Activated effector memory CD4-positive, alpha-beta T cell treated with Interleukin-2 at 50 U/mL for 16 hours (primary cell): ENCODE measurements around the gene ZDHHC15.
A peak's percentile ranks its signal among the peaks of the same experiment; 100 is the strongest.
"Not testable (repeated sequence)": the region's sequence is repeated elsewhere in the genome, so short reads cannot be mapped to it uniquely, and the experiment has no call there.

Source experiments
- DNase-seq: peaks from one replicate; pipeline ENCODE4 v3.0.0-alpha.2; 2020

Gene ZDHHC15

DNA sequence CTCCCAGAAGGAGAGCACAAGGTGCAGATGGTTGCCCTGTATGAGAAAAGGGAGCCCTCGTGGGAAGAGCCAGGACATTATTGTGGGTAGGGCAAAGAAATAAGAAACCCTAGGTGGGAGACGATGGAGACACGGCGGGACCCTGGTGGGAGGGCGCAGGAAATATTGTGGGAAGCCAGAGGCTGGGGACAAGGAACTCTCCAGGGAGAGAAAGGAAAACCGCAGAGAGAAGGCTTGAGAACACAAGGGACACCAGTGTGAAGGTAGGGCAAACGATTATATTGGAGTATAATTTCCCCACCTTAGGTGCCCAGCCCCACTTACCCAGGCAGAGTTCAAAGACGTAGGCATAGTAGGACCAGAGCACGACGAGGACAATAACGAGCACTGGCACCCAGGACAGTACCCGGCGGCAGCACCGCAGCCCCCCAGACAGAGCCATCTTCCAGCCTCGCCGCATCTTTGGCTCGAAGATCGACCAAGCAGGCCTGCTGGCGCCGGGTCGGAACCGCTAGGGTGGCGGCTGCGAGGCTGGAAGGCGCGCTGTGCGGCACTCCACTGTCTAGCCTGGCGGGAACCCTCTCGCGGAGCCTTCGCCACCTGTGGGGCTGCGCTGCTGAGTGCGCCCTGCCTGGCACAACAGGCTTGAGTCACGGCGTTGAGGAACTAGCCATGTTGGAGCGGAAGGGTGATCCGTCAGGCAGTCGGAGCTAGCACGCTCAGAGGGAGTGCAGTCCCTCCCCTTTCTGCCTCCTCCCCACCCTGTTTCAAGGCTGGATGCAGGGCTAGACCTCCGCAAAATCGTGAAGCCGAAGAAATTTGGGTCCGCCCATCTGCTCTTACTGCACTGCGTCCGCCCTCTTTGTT is at the start of gene ZDHHC15:
TSS of gene ZDHHC15 (minus strand) at position 473 of the 867 bp plus-strand sequence. CDS start at position 460, 13 bp downstream.
- DNase-seq = peak; percentile 9

- DNase-seq = not testable (repeated sequence)
These were observed 37.7 kb upstream of the ZDHHC15 start for GRCh38 chrX:75560544-75560943.

DNA sequence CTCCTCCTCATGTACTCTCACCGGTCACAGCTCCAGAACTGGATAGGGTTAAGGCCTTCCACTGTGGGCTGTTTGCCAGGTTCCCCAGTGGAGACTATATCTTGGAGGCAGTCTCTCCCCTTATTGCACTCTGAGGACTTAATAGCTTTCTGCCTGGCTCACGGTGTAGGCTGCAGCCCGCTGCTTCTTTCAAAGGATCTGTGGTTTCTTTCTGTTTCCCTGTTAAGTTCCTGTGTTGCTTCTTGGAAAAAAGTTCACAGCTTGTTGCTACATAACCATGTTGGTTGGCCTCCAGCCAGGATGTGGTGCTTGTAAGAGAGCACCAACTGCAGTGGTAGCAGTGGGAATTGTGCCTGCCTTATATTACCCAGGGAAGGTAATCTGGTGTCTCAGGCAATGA is 24.9 kb upstream of the ZDHHC15 start:
- no peak for DNase-seq

GRCh38 chrX:75546724-75547511 is 24.1 kb upstream of the ZDHHC15 start:
- no peak for DNase-seq

DNA sequence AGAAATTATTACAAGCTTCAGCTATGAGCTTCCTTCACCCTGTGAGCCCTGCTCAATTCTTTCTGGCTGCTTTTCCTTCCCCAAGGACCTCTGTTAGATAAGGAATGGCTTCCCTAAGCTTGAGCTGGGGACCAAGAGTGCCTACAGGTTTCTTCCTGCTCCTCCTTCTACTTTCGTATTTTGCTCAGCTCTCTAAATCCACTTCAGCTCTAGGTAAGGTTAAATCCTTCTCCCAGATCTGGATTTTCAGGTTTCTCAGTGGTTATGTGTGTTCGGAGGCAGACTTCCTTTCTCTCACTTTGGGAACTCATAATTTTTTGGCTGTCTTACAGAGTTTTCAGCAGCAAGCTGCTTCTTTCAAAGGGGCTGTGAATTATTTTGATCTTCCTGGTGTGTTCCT is 21.9 kb upstream of the ZDHHC15 start:
- DNase-seq = no peak

- DNase-seq = no peak
These were observed 38.9 kb downstream of the ZDHHC15 start for GRCh38 chrX:75483933-75484332.

DNA sequence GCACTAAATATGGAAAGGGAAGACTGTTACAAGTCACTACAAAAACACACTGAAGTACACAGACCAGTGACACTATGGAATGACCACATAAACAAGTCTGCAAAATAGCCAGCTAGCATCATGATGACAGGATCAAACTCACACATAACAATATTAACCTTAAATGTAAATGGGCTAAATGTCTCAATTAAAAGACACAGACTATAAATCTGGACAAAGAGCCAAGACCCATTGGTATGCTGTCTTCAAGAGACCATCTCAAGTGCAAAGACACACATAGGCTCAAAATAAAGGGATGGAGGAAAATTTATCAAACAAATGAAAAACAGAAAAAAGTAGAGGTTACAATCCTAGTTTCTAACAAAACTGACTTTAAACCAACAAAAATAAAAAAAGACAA is 61.1 kb downstream of the ZDHHC15 start:
- DNase-seq = not testable (repeated sequence)

DNA sequence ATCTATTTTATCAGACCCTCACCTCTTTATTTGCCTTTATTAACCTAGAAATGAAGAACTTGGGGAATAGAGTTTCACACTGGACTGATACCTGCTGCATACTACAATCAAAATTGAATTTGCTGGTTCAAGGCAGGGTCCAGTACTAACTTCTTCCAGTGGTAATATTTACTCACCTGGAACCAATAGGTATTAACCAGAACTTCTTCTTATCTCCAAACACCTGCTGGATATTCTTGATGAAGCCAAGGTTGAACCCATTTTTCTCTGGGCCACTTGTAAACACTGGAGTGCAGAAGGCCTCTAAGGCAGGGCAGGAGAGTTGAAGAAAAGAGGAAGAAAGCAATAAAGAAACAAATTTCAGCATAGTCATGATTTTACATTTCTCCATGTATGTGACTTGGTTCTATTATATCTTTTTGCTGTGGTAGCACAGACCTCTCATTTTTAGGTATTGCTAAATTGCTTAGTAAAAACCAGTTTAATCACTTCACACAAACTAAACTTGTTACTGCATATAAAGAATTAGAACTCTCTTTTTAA is 101.1 kb downstream of the ZDHHC15 start:
- no peak for DNase-seq

DNA sequence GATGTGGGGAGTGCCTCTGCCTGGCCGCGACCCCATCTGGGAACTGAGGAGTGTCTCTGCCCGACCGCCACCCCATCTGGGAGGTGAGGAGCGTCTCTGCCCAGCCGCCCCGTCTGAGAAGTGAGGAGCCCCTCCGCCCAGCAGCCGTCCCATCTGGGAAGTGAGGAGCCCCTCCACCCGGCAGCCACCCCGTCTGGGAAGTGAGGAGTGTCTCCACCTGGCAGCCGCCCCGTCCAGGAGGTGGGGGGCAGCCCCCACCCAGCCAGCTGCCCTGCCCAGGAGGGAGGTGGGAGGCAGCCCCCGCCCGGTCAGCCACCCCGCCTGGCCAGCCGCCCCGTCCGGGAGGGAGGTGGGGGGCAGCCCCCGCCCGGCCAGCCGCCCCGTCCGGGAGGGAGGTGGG is 115.7 kb downstream of the ZDHHC15 start:
- DNase-seq = not testable (repeated sequence)

GRCh38 chrX:75390470-75390869 is 132.4 kb downstream of the ZDHHC15 start:
- no peak for DNase-seq

GRCh38 chrX:75369721-75370120 is 153.1 kb downstream of the ZDHHC15 start:
- no peak for DNase-seq

GRCh38 chrX:75366861-75367260 is 156.0 kb downstream of the ZDHHC15 start:
- no peak for DNase-seq

DNA sequence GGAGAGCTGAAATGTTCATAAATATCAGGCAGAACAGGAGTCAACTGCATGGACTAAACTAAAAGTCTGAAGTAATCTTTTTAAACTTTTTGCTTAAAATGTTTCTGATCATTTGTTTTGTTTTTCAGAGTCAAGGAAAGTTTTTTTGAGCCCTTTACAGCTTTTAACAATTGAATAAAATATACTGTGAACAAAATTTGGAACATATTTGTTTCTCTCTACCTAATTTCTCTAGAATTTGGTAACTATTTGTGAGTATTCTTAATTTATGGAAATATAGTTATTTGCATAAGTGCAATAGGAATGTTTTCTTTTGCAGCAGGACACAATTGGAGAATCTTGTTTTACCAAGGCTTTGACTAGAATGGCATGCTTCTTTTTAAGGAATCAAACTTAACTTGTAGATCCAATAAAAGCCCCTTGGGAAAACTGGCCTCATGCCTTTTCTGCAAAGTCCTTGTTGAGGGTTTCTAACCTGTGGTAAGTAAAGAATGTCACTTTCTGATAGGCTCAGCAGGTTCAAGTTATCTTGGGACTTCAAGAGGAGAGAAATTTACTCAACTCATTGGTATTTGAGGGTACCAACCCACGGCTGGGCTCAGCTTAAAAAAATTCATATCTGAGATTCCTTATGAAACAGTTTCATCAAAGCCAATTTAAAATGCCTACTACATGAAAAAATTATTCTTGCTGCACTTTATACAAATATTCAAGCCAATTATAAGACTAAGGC is 157.4 kb downstream of the ZDHHC15 start:
- DNase-seq = no peak

DNA sequence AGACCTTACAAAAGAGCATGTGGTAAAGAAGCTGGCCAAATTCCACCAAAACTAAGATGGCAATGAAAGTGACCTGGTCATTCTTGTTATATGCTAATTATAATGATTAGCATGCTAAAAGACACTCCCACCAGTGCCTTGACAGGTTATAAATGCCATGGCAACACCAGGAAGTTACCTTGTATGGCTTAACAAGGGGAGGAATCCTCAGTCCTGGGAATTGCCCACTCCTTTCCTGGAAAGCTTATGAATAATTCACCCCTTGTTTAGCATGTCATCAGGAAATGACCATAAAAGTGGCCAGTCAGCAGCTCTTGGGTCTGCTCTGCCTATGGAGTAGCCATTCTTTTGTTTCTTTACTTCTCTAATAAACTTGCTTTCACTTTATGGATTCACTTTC is 161.0 kb downstream of the ZDHHC15 start:
- no peak for DNase-seq

DNA sequence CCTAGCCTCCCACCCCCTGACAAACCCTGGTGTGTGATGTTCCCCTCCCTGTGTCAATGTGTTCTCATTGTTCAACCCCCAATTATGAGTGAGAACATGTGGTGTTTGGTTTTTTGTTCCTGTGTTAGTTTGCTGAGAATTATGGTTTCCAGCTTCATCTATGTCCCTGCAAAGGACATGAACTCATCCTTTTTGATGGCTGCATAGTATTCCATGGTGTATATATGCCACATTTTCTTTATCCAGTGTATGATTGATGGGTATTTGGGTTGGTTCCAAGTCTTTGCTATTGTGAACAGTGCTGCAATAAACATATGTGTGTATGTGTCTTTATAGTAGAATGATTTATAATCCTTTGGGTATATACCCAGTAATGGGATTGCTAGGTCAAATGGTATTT is 174.2 kb downstream of the ZDHHC15 start:
- DNase-seq = not testable (repeated sequence)

GRCh38 chrX:75337525-75337924 is 185.3 kb downstream of the ZDHHC15 start:
- no peak for DNase-seq

GRCh38 chrX:75335127-75335458 is 187.7 kb downstream of the ZDHHC15 start:
- DNase-seq = no peak

DNA sequence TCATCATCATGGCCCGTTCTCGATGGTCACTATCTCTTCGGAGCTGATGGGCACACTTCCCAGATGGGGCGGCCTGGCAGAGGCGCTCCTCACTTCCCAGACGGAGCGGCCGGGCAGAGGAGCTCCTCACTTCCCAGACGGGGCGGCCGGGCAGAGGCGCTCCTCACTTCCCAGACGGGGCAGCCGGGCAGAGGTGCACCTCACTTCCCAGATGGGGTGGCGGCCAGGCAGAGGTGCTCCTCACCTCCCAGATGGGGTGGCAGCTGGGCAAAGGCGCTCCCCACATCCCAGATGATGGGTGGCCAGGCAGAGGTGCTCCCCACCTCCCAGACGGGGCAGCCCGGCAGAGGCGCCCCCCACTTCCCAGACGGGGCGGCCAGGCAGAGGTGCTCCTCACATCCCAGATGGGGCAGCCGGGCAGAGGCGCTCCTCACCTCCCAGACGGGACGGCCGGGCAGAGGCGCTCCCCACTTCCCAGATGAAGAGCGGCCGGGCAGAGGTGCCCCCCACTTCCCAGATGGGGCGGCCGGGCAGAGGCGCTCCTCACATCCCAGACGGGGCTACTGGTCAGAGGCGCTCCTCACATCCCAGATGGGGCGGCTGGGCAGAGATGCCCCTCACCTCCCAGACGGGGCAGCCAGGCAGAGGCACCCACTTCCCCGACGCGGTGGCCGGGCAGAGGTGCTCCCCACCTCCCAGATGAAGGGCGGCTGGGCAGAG is 188.3 kb downstream of the ZDHHC15 start:
- DNase-seq = not testable (repeated sequence)

GRCh38 chrX:75327607-75328006 is 195.2 kb downstream of the ZDHHC15 start:
- DNase-seq = no peak
